A673 (cell line): ENCODE data around the gene CXXC1. TPM values are rescaled to one million over a fixed set of nuclear protein-coding genes. Genes with fewer than 3 reads are reported as not detected.

Experiments
- BruUV-seq: library from RNA; stranded (reverse); fragments of 400-500 nt; replicated peaks from 2 replicates; lab custom pipeline; 2021; lab: Mats Ljungman, UMichigan
- CTCF ChIA-PET: fragments of 300-600 bp; sonication (Branson Sonifier 250); formaldehyde crosslinking; loops from one replicate; lab custom pipeline; 2022; ENCODE audit warnings: antibody characterized with exemption; lab: Charles Lee
- POLR2A ChIA-PET: fragments of 300-600 bp; sonication (Branson Sonifier 250); formaldehyde crosslinking; loops from one replicate; lab custom pipeline; 2022; ENCODE audit warnings: antibody characterized with exemption; ENCODE audit not compliant: low non-redundant PET; lab: Charles Lee
- DNase-seq: peaks from one replicate; pipeline ENCODE4 v3.0.0-alpha.2; 2015; ENCODE audit warnings: low spot score
- H3K27ac ChIP-seq: fragments of 200-600 bp; sonication (generic); 2 replicates; pipeline ENCODE4 v1.5.1; 2016; ENCODE audit warnings: mixed run types, low read depth, mild to moderate bottlenecking, mixed read lengths, antibody characterized with exemption, low read length; ENCODE audit not compliant: poor library complexity, severe bottlenecking
- H3K27me3 ChIP-seq: fragments of 200-600 bp; sonication (generic); replicated peaks from 2 replicates; pipeline ENCODE4 v1.6.1; 2017; ENCODE audit warnings: mixed run types, low read depth, mild to moderate bottlenecking, mixed read lengths, antibody characterized with exemption, low read length; ENCODE audit not compliant: insufficient read depth, poor library complexity
- H3K36me3 ChIP-seq: fragments of 200-600 bp; sonication (generic); 2 replicates; pipeline ENCODE4 v1.6.1; 2016; ENCODE audit warnings: mixed run types, mild to moderate bottlenecking, mixed read lengths, antibody characterized with exemption, low read length; ENCODE audit not compliant: insufficient read depth, poor library complexity, severe bottlenecking
- H3K4me1 ChIP-seq: fragments of 200-600 bp; sonication (generic); 2 replicates; pipeline ENCODE4 v1.6.1; 2017; ENCODE audit warnings: mixed run types, mild to moderate bottlenecking, mixed read lengths, antibody characterized with exemption, low read length; ENCODE audit not compliant: insufficient read depth, poor library complexity, severe bottlenecking
- H3K4me3 ChIP-seq: fragments of 200-600 bp; sonication (generic); 2 replicates; pipeline ENCODE4 v1.5.1; 2016; ENCODE audit warnings: low read depth, mixed run types, mild to moderate bottlenecking, mixed read lengths, low read length; ENCODE audit not compliant: poor library complexity, severe bottlenecking
- H3K9me3 ChIP-seq: fragments of 200-600 bp; sonication (generic); 2 replicates; pipeline ENCODE4 v1.6.1; 2016; ENCODE audit warnings: mixed run types, low read depth, mild to moderate bottlenecking, mixed read lengths, antibody characterized with exemption, low read length; ENCODE audit not compliant: poor library complexity, severe bottlenecking
- CTCF ChIP-seq: fragments of 300-800, 200-600 bp; sonication (generic); conservative IDR thresholded peaks from 2 replicates; pipeline ENCODE4 v1.5.1; 2017; ENCODE audit warnings: low read depth, mild to moderate bottlenecking, antibody characterized with exemption, low read length, moderate library complexity, mixed read lengths
- EZH2 ChIP-seq: fragments of 200-600 bp; sonication (generic); IDR thresholded peaks from 2 replicates; pipeline ENCODE4 v1.6.1; 2017; ENCODE audit warnings: borderline replicate concordance, low read depth, mild to moderate bottlenecking, mixed read lengths, antibody characterized with exemption, low read length; ENCODE audit not compliant: poor library complexity, severe bottlenecking
- intact Hi-C: fragments of 100-400 bp; cut with micrococcal nuclease; formaldehyde crosslinking; loops from one replicate; pipeline ENCODE4 v1.10.0; 2022; ENCODE audit not compliant: unreplicated experiment
- total RNA-seq: library from RNA; stranded (reverse); gene quantifications from 2 replicates; pipeline ENCODE4 v1.2.3, GENCODE V29; 2021

The CXXC1 gene
- total RNA-seq, 1 experiment from 2014 or later = 94.5 TPM

- peaks cover 3% of the 10 kb centered on the region for H3K4me1 ChIP-seq
- CTCF ChIA-PET = no interaction called here
- peaks cover 26% of the 10 kb centered on the region for H3K36me3 ChIP-seq
- TF ChIP-seq CTCF (no peak), EZH2 (no peak)
- H3K27ac ChIP-seq = peak overlapping the region; percentile 64
- POLR2A ChIA-PET = no interaction called here
- DNase-seq = no peak
- H3K27me3 ChIP-seq = no peaks in the 10 kb centered on the region
- no peaks in the 10 kb centered on the region for H3K9me3 ChIP-seq
- peak overlapping the region; percentile 86 for H3K4me3 ChIP-seq
- intact Hi-C loops = no loop called here
- no TSS peak for BruUV-seq
Measured at GRCh38 chr18:50287028-50287440, 458 bp downstream of the CXXC1 start.

DNA sequence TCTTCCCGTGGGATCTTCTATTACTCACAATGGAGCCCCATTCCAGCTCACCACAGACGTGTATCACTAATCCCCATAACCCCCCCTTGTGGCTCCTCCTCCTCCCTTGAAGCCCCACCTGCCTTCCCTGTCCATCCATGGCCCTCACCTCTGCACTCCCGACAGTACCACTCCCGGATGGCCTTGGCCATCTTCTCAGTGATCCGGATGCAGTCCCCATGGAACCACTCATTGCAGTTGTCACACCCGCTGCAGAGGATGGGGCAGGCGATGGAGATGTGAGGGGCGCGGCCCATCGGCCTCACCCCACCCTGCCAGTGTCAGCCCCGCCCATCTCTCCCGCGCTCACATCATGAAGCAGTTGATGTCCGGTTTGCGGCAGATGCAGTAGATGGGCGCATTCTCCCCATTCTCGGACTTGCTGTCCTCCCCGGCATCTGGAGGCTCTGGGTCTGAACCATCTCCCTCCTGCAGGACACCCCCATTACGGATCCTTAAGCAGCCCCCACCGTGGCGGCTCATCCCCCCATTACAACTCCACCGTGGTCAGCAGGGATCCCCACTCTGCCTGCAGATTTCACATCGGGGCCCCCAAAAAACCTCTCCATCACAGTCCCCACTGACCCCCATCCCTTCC lies 983 bp downstream of the CXXC1 start:
- H3K4me1 ChIP-seq = peaks cover 6% of the 10 kb centered on the region
- no peak for DNase-seq
- BruUV-seq = no TSS peak
- intact Hi-C loops = no loop called here
- H3K36me3 ChIP-seq = peaks cover 26% of the 10 kb centered on the region
- no peaks in the 10 kb centered on the region for H3K9me3 ChIP-seq
- H3K4me3 ChIP-seq = peak overlapping the region; percentile 86
- H3K27ac ChIP-seq = peak overlapping the region; percentile 64
- POLR2A ChIA-PET = no interaction called here
- CTCF ChIA-PET = no interaction called here
- H3K27me3 ChIP-seq = no peaks in the 10 kb centered on the region
- no peak for TF ChIP-seq EZH2
- TF ChIP-seq CTCF = no peak

DNA sequence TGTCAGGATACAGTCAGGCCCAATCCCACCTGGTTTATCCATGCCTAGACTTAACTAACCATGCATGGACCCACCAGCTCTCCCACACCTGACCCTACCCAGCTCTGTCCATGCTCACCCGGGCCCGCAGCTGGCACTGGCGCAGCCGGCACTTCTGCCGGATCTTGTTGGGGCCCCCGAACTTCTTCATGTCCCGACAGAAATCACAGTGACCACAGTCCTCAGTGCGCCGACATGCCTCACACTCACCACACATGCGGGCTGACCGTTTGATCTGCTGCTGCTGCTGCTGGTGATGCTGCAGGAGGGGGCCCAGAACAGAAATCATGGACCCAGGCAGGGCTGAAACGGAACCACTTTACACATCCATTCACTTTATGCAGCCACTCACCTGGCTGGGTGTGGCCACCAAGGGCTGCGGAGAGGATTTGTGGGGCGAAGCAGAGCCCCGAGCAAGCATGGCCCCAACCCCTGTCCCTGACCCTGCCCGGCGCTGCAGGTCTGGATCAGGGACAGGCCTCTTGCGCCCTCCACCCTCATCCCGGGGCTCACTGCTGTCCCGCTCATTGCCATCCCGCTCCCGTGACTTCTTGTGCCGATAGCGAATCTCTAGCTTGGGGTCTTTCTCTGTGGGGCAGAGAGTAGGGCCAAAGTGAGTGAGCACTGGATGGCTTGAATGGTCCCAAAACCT lies 1.7 kb downstream of the CXXC1 start:
- no TSS peak for BruUV-seq
- Histone ChIP-seq H3K27me3 (no peaks in the 10 kb centered on the region), H3K4me1 (peaks cover 6% of the 10 kb centered on the region), H3K36me3 (peaks cover 26% of the 10 kb centered on the region), H3K27ac (no peak overlapping the region), H3K9me3 (no peaks in the 10 kb centered on the region), H3K4me3 (peak overlapping the region; percentile 86)
- no peak for DNase-seq
- ChIA-PET CTCF (no interaction called here), POLR2A (no interaction called here)
- intact Hi-C loops = no loop called here
- TF ChIP-seq CTCF (no peak), EZH2 (no peak)
